Activated CD8-positive, alpha-beta memory T cell treated with anti-CD3 and anti-CD28 coated beads for 1 hour (primary cell): ENCODE results near the gene KLF11.
"Not testable (repeated sequence)": the region's sequence is repeated elsewhere in the genome, so short reads cannot be mapped to it uniquely, and the experiment has no call there.

Experiments
- DNase-seq, 2 donors: peaks; one replicate each; pipeline ENCODE4 v3.0.0-alpha.2; 2020; ENCODE audit warnings: low read depth in 1 of 2; ENCODE audit errors: extremely low read depth in 1 of 2

KLF11 gene

DNA sequence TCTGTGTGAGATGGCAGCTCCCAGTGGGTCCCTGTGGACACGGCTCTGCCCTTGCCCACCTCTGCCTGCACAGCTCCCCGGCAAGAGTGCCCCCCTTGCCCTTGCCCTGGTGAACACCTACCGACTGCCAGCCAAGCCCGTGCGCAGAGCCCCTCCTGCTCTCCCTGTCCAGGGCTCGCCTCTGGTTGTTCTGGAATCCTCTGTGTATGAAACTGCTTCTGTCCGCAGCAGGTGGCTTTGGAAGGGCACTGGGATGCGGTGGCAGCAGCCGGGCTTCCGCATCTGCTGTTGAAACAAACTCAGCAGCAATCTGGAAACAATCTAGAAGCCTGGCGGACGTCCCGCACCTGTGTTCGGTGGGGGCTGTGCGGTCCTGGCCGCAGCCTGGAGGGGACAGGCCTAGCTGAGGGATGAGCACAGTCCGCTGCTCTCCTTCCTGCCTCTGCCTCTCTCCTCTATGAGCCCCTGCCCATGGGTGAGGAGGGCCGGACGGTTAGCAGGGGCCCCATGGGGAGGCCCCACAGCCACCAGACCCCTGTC is 34.0 kb upstream of the KLF11 start:
- no peak for DNase-seq

GRCh38 chr2:10009811-10010781 is 33.3 kb upstream of the KLF11 start:
- DNase-seq = no peak

DNA sequence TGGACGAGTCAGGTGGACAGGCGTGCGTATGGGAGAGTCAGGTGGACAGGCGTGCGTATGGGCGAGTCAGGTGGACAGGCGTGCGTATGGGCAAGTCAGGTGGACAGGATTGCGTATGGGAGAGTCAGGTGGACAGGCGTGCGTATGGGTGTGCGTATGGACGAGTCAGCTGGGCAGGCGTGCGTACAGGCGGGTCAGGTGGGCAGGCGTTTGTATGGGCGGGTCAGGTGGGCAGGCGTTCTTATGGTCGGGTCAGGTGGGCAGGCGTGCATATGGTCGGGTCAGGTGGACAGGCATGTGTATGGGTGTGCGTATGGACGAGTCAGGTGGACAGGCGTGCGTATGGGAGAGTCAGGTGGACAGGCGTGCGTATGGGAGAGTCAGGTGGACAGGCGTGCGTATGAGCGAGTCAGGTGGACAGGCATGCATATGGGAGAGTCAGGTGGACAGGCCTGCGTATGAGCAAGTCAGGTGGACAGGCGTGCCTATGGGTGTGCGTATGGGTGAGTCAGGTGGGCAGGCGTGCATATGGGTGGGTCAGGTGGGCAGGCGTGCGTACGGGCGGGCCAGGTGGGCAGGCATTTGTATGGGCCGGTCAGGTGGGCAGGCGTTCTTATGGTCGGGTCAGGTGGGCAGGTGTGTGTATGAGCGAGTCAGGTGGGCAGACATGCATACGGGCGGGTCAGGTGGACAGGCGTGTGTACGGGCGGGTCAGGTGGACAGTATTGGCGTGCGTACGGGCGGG is 32.3 kb upstream of the KLF11 start:
- DNase-seq = not testable (repeated sequence)

- not testable (repeated sequence) for DNase-seq
Measured at GRCh38 chr2:10011606-10012325, 31.6 kb upstream of the KLF11 start.

DNA sequence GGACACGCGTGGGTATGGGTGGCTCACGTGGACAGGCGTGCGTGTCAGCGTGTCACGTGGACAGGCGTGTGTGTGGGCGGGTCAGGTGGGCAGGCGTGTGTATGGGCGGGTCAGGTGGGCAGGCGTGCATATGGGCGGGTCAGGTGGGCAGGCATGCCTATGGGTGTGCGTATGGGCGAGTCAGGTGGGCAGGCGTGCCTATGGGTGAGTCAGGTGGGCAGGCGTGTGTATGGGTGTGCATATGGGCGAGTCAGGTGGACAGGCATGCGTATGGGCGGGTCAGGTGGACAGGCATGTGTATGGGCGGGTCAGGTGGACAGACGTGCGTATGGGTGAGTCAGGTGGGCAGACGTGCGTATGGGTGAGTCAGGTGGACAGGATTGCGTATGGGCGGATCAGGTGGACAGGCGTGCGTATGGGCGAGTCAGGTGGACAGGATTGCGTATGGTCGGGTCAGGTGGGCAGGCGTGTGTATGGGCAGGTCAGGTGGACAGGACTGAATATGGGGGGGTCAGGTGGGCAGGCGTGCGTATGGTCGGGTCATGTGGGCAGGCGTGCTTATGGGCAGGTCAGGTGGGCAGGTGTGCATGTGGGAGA is 30.9 kb upstream of the KLF11 start:
- not testable (repeated sequence) for DNase-seq

DNA sequence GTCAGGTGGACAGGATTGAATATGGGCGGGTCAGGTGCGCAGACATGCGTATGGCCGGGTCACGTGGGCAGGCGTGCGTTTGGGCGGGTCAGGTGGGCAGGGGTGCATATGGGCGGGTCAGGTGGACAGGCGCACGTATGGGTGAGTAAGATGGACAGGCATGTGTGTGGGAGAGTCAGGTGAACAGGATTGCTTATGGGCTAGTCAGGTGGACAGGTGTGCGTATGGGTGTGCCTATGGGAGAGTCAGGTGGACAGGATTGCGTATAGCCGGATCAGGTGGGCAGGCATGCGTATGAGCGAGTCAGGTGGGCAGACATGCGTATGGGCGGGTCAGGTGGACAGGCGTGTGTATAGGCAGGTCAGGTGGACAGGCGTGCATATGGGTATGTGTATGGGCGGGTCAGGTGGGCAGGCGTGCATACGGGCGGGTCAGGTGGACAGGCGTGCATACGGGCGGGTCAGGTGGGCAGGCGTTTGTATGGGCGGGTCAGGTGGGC is 30.3 kb upstream of the KLF11 start:
- no peak for DNase-seq

DNA sequence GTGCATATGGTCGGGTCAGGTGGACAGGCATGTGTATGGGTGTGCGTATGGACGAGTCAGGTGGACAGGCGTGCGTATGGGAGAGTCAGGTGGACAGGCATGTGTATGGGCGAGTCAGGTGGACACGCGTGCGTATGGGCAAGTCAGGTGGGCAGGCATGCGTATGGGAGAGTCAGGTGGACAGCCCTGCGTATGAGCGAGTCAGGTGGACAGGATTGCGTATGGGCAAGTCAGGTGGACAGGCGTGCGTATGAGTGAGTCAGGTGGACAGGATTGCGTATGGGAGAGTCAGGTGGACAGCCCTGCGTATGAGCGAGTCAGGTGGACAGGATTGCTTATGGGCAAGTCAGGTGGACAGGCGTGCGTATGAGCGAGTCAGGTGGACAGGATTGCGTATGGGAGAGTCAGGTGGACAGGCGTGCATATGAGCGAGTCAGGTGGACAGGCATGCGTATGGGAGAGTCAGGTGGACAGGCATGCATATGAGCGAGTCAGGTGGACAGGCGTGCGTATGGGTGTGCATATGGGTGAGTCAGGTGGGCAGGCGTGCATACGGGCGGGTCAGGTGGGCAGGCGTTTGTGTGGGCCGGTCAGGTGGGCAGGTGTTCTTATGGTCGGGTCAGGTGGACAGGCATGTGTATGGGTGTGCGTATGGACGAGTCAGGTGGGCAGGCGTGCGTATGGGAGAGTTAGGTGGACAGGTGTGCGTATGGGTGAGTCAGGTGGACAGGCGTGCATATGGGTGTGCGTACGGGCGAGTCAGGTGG is 29.5 kb upstream of the KLF11 start:
- DNase-seq = not testable (repeated sequence)

- DNase-seq = no peak
Measured at GRCh38 chr2:10014418-10015190, 28.7 kb upstream of the KLF11 start.

GRCh38 chr2:10015376-10015989 is 27.9 kb upstream of the KLF11 start:
- DNase-seq = not testable (repeated sequence)

DNA sequence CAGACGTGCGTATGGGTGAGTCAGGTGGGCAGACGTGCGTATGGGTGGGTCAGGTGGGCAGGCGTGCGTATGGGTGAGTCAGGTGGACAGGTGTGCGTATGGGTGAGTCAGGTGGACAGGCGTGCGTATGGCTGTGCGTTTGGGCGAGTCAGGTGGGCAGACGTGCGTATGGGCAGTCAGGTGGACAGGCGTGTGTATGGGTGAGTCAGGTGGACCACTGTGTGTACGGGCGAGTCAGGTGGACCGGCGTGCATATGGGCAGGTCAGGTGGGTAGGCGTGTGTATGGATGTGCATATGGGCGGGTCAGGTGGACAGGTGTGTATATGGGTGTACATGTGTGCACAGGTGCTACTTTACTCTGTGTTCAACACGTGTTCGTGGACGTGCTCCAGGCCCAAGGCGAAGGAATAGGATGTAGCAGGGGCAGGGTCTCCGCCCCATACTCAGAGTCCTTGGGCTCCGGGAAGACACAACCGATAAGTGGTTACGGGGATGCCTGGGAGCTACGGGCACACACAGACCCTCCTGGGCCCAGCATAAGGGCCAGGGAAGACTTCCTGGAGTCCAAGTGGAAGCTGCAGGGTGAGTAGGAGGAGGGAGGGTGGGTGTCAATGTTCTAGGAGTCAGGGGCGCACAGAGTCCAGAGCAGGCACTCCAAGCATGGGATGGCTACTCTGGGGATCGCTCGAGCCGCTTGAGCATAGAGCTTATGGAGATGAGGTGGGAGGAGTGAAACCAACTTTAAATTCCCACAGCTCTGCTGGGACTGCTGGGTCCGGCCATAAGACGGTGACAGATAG is 27.1 kb upstream of the KLF11 start:
- no peak for DNase-seq

GRCh38 chr2:10016802-10017258 is 26.5 kb upstream of the KLF11 start:
- DNase-seq = no peak

DNA sequence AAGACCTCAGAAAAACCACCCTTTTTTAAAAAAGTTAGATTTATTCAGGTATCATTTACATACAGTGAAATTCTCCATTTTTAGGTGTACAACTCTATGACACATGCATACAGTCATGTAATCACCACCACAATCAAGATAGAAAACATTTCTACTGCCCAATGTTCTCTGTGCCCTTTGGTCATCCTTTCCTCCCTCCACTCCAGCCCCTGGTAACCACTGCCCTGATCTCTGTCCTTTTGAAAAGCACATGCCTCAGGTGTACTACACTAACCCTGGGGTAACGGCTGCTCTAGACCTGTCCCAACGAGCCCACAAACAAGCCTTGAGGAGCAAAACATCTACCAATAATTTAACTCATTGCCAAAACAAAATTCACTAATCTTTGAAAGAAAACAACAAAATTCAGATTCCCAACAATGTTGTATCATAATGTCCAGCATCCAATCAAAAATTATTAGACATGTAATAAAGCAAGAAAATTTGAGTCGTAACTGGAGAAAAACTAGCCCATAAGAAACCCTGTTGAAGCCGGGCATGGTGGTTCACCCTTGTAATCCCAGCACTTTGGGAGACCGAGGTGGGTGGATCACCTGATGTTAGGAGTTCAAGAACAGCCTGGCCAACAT is 25.9 kb upstream of the KLF11 start:
- DNase-seq = no peak

DNA sequence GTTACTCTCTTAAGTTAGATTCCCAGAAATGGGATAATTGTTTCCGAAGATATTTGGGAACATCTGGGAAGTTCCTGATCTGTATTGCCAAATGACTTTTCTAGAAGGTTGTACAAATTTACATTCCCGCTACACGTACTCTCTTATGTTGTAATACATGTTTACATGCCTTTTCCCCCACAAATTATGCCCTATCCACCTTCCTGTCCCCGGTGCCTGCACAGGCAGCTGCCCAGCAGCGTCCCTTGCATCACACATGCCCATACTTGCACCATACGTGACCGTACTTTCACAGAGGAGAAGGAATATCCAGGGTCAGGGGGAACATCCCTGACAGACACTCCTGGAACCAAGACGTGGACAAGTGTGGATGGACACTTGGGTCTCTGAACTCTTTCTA is 24.2 kb upstream of the KLF11 start:
- no peak for DNase-seq

DNA sequence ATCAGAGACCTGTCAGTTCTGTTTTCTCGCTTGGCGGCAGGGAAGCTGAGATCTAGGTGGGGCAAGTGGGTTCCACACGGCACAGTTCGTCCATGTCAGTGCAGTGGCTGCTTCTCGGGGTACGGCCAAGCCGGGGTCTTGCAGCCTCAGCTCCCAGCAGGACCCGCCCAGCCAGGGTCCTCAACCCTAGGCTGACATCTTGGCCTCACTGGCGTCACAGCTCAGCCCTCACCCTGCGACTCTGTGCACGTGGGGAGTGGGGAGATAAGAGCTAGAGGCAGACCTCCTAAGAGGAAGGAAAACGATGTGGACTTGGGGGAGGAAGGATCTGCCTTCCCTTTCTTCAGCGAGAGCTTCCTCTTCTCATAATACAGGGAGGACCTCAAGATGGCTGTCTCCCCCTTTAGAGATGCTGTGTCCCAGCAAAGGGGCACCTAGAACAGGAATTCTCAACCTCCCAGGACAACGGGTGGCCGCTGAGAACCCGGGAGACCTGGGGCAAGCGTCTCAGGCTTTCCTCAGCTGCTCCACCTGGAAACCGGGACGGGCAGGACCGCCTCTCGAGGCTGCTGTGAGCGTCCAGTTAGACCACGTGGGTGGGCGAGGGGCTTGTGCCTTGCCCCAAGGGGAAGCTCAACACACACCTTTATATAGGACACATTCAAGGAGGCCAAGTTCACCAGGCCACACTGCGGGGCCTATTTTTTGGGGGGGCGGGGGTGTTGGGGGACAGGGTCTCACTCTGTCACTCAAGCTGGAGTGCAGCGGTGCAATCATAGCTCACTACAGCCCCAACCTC is 23.5 kb upstream of the KLF11 start:
- no peak for DNase-seq

DNA sequence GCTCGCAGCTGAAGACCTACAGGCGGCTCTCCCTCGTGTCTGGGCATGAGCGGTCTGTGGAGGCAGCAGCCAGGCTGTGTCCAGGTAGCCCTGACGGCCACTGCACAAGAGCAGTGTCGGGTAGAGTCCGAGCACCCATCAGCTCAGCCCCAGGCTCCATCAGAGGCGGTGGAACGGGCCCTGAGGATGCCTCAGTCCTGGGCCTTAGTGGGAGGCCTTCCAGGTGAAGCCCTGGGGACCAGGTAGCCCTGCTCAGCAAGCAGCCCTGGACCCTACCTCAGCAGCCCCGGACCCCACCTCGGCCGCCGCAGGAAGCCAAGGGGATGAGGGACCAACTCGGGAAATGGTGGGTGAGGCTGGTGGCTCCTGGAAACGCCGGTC is 21.3 kb upstream of the KLF11 start:
- no peak for DNase-seq

DNA sequence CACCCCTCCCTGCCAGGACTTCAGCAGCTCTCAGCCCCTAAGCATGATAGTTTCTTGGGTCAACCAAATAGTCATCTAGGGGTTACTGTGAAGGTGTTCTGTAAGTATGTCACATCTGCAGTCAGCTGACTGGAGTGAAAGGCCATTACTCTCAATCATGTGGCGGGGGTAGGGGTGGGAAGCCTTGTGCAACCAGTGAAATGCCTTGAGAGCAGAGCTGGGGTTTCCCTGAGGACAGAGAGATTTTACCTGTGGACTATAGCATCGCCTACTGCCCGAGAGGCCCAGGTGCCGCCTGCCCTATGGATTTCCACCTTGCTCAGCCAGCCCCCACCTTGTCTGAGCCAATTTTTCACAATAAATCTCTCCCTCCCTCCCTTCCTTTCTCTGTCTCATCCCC is 20.9 kb upstream of the KLF11 start:
- no peak for DNase-seq
